ENCODE measurements around the gene SOX12.

The SOX12 gene

GRCh38 chr20:301886-302848 lies 23.2 kb upstream of the SOX12 start:
- no peak for DNase-seq

- DNase-seq: no peak
Observed at GRCh38 chr20:305745-306144, 19.6 kb upstream of the SOX12 start.

GRCh38 chr20:308427-309038 lies 16.8 kb upstream of the SOX12 start:
- DNase-seq: no peak

GRCh38 chr20:309306-309840 lies 16.0 kb upstream of the SOX12 start:
- DNase-seq: no peak

GRCh38 chr20:309841-310644 lies 15.3 kb upstream of the SOX12 start:
- DNase-seq: peak; percentile 94

GRCh38 chr20:310645-311044 lies 14.7 kb upstream of the SOX12 start:
- DNase-seq: no peak

- no peak for DNase-seq
Observed at GRCh38 chr20:311609-312008, 13.7 kb upstream of the SOX12 start.

- DNase-seq: no peak
Observed at GRCh38 chr20:312067-312466, 13.3 kb upstream of the SOX12 start.

- no peak for DNase-seq
Observed at GRCh38 chr20:312866-313265, 12.5 kb upstream of the SOX12 start.

- no peak for DNase-seq
Observed at GRCh38 chr20:313402-313801, 11.9 kb upstream of the SOX12 start.

- no peak for DNase-seq
Observed at GRCh38 chr20:313948-314347, 11.4 kb upstream of the SOX12 start.

GRCh38 chr20:316316-317068 lies 8.9 kb upstream of the SOX12 start:
- no peak for DNase-seq

- peak; percentile 93 for DNase-seq
Observed at GRCh38 chr20:324177-325044, 941 bp upstream of the SOX12 start.

GRCh38 chr20:325889-326644 lies 715 bp downstream of the SOX12 start:
- DNase-seq: peak; percentile 71

- DNase-seq: peak; percentile 38
Observed at GRCh38 chr20:326645-327185, 1.4 kb downstream of the SOX12 start.

GRCh38 chr20:327186-328026 lies 2.1 kb downstream of the SOX12 start:
- peak; percentile 91 for DNase-seq

- no peak for DNase-seq
Observed at GRCh38 chr20:328027-328974, 2.9 kb downstream of the SOX12 start.
